HG02870 (cell line): ENCODE measurements around the gene MORC1.

Source experiments
- ATAC-seq: cut with Tn5 transposase; IDR thresholded peaks from one replicate; pipeline ENCODE4 v1.9.1; 2021; ENCODE audit warnings: mild to moderate bottlenecking, moderate library complexity; ENCODE audit not compliant: unreplicated experiment

Gene MORC1

GRCh38 chr3:108947855-108948254 lies 170.1 kb downstream of the MORC1 start:
- no peak for ATAC-seq

DNA sequence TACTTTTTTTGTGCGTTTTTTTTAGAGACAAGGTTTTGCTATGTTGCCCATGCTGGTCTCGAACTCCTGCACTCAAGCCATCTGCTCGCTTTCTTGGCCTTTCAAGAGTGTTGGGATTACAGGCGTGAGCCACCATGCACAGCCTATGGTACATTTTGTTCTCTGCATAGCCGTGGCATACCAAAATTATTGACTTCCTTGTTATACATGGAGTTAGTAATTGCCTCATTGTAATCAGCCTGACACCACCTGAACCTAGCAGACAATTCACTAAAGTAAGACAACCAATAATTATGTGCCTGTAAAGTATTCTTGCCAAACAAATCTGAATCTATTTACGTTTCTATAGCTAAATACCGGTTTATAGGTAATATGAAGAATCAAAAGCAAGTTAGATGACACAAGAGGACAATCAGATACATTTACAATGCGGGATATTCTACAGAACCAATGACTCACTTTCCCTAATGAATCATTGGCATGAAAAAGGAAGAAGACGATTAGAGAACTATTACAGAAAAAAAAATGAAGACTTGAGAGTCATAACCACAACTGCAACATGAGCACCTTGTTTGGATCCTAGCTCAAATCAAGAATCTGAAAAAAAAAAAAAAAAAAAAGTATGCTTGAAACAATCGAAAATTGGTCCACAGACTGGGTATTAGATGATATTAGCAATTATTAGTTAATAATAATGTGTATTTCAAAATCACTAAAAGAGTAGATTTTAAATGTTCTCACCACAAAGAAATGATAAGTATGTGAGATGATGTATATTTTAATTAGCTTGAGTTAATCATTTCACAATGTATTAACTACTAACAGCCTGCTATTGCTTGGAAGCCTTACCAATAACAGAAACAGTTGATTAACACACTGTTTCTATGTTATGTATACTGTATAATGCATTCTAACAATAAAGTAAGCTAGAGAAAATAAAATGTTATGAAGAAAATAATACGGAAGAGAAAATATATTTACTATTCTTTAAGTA lies 171.3 kb downstream of the MORC1 start:
- no peak for ATAC-seq

DNA sequence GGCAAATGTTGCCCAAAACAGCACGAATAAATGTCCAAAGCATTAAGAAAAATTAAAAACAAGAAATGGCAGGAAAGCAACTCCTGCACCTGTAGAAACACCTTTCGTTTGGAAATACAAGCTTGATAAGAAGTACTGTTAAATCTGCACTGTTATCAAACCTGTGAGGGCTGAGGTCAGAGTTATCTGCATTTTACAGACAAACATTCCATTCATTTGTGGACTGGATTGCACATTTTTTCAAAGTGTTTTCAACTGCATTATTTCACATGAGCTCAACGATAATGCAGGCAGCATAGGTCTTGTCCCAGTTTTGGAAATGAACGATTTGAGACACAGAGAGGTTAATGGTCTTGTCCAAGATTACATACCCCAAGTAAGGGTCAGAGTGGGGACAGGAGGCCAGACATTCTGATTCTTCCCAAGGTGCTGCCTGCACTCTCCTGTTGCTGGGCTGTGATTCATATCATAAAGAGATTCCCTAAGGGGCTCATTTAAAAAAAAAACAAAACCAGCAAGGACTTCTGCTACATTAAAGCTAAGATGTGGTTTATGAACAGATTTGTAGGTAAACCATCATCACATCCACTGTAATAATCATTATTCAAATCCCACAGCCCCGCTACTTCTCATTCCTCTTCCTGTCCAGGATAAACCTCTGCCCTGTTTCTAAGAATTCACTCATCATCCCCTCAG lies 177.2 kb downstream of the MORC1 start:
- ATAC-seq, result no peak

DNA sequence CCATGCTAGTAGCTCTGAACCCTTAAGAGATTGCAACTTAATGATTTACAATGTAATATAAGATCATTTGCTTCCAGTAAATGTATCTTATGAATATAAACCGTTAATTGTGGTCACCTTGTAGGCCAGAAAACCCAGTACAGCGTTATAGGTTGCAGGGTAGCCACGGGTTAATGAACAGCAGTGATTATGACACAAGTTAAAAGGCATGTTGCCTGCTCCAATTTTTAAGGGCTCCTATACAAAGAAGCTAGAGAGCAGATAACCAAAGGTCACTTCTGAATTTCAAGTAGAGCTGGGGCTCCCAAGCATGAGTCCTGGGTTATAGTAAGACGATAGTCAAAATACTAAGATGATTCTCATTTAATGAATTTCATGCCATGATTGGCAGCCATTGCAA lies 177.8 kb downstream of the MORC1 start:
- no peak for ATAC-seq

- no peak for ATAC-seq
Observed at GRCh38 chr3:108936924-108937689, 180.8 kb downstream of the MORC1 start.

- ATAC-seq, result no peak
Observed at GRCh38 chr3:108931035-108931434, 186.9 kb downstream of the MORC1 start.

DNA sequence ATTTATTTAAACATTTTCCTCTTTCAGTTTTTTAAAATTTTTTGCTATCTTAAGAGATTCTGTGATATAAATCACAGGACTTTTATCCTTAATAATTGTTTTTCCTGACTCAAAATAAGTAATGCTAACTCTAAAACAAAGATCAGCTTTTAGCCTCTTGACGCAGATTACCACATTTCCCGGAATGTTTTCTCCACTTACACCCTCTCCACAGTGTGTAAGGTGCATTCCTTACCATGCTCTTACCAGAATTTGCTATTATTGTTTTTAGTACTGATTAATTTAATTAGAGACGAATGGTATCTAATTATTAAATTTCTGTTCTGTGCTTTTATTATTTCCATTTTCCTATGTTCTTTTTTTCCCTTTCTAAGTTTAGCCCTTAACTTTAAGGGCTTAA lies 199.1 kb downstream of the MORC1 start:
- ATAC-seq, result no peak

DNA sequence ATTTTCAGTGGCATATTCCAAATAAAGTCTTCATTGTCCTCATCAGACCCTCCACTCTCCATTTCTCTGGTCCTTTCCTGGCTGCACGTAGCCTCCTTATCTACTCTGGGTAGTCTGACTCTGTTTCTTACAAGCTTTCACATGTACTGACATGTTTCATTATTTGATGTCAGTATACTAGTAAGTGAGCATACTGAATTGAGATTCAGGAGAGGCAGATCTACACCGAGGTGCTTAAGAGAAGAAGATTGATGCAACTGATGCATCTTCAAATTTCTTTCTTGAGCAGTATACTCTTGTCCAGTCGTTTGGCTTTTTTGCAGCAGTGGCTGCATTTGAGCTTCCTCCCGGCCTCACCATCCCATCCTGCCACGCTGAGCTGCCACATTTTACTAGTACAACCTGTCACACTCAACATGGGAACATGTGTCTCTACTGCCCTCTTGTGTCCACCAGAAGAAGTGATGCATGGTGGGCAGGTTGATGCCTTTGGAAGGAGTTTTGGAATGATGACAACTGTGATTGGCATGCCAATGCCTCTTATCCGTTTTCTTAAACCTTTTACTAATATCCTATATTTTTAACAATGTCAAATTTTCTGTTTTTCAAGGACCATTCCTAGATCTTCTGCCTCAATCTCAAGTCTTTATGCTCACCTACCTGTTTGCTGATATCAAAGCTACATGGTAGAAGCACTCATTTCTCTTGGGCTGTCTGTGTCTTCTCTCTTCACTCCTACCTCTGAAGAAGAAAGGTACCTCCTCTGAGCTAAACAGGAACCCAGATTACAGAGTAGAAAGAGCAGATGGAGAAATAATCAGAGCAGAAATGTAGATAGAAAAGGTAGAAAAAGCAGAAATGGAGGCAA lies 202.9 kb downstream of the MORC1 start:
- peak; percentile 96 for ATAC-seq

- no peak for ATAC-seq
Observed at GRCh38 chr3:108909799-108910198, 208.1 kb downstream of the MORC1 start.
